Cardiac ventricle fibroblast (primary cell): ENCODE results near the gene SPRR1B. TPM values are rescaled to one million over a fixed set of nuclear protein-coding genes. Genes with fewer than 3 reads are reported as not detected.

Experiments used
- total RNA-seq: library from RNA; depleted of rRNA; stranded (reverse); fragments of >200 nt; gene quantifications from 2 replicates; pipeline ENCODE4 v1.2.3, GENCODE V29; 2015

The SPRR1B gene, protein sequence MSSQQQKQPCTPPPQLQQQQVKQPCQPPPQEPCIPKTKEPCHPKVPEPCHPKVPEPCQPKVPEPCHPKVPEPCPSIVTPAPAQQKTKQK
- total RNA-seq, result not detected in 2 replicates

DNA sequence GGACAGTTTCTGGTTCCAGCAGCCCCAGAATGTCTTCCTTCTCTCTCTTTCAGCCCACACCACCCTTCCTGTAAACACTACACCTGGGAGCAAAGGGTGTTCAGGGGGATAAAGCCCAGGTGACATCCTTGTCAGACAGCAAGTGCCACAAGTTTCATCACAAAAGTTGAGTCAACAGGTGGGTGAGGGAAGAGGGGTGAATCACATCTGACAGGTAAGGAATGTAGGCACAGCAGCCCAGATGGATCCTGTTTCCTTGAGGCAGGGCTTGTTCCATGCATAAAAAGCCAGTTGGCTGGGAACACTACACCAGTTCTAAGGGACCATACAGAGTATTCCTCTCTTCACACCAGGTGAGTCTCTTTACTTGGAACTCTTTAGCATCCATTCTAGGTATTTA lies at the start of gene SPRR1B:
TSS of gene SPRR1B (plus strand) at position 309 of the 400 bp plus-strand sequence. CDS start 1,143 bp downstream, outside the sequence.

DNA sequence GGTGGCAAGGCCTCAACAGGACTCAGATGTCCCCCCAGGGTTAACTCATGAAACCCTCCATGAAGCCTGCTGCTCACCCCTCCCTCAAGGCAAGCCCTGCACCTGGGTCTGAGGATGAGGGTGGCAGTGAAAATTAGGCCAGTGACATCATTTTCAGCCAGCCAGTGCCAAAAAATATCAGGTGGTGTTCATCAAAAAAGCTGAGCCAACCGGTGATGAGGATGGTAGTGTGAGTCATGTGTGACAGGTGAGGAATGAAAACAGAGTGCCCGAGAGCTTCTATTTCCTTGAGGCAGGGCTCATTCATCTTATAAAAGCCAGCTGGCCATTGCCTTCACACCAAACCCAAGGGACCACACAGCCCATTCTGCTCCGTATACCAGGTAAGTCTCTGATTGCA lies 47.3 kb upstream of the SPRR1B start, which contains the start of gene SPRR1A:
TSS of gene SPRR1A (plus strand) at position 339 of the 400 bp plus-strand sequence. CDS start 1,150 bp downstream, outside the sequence.

DNA sequence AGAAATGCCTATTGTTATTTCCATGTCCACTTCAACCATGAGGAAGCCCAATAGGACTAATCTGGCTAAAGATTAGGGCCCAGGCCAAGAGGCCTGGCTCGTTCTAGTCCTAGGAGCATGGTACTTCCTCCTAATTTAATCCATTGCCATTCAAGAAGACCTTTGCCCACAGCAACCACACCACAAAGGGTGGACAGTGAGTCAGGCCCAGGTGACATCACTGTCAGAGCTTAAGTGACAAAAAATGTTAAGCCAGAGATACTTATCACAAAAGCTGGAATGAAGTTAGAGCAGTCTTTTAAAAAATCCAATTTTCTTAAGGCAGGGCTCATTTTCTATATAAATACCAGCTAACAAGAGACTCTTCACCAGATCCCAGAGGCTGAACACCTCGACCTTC lies 29.6 kb upstream of the SPRR1B start, which contains the start of gene SPRR3:
TSS of gene SPRR3 (plus strand) at position 368 of the 400 bp plus-strand sequence. CDS start 1,272 bp downstream, outside the sequence.

DNA sequence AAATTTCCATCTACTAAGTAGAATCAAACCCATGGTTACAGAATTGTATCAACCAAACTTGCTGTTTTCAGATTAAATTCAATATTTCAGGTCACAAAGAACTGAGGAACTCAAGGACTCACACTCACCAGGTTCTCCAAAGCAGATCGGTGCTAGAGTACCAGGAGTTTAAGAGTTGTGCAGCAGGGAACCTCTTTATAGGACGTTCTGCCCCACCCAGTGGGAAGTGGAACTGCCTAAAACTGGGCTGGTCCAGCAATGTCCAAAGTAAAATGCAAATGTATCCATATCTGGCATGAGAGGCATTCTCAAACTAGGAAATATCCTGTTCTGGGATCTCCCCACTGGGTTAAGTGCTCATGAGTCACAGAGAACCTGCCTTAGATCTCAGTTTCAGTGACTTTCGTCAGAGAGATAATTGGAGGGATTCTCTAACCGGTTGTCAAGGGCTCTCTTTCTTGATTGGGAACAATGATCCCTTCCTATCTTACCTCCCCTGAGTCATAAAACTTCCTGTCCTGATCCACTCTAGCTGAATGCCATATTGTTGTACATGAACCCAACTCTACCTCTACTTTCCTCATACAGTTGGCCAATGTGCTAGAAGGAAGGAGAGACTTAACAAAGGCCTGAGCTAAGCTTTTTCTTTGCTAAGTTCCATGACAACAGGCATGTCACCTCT lies 10.1 kb downstream of the SPRR1B start, which contains the start of gene SPRR2D:
TSS of gene SPRR2D (minus strand) at position 171 of the 682 bp plus-strand sequence. CDS start 774 bp downstream, outside the sequence.

DNA sequence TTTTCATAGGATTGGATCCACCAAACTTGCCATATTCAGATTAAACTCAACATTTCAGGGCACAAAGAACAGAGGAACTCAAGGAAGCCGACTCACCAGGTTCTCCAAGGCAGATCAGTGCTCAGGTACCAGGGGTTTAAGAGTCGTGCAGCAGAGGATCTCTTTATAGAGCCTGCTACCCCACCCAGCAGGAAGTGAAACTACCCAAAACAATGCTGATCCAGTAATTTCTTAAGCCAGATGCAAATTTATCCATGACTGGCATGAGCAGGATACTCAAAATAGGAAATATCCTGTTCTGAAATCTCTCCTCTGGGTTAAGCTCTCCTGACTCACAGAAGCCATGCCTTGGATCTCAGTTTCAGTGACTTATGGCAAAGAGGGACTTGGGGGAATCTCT lies 26.4 kb downstream of the SPRR1B start, which contains the start of gene SPRR2A:
TSS of gene SPRR2A (minus strand) at position 138 of the 400 bp plus-strand sequence. CDS start 777 bp downstream, outside the sequence.

DNA sequence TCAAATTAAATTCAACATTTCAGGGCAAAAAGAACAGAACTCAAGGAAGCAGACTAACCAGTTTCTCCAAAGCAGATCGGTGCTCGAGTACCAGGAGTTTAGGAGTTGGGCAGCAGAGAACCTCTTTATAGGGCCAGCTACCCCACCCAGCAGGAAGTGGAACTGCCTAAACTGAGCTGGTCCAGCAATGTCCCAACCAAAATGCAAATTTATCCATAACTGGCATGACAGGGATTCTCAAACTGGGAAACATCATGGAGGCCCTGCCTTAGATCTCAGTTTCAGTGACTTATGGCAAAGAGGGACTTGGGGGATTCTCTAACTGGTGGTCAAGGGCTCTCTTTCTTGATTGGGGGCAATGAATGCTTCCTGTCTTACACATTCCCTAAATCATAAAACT lies 40.5 kb downstream of the SPRR1B start, which contains the start of gene SPRR2B:
TSS of gene SPRR2B (minus strand) at position 101 of the 400 bp plus-strand sequence. CDS start 772 bp downstream, outside the sequence.

Other genes starting within 250 kb of the SPRR1B start
- not detected in 2 replicates for gene LCE1E, start 244.9 kb upstream of the SPRR1B start, total RNA-seq
- gene LCE1D, start 234.5 kb upstream of the SPRR1B start, total RNA-seq, result not detected in 2 replicates
- not detected in 2 replicates for gene LCE1C, start 224.6 kb upstream of the SPRR1B start, total RNA-seq
- gene LCE1B, start 219.2 kb upstream of the SPRR1B start, total RNA-seq, result not detected in 2 replicates
- not detected in 2 replicates for gene LCE1A, start 203.7 kb upstream of the SPRR1B start, total RNA-seq
- not detected in 2 replicates for gene LCE6A, start 188.3 kb upstream of the SPRR1B start, total RNA-seq
- not detected in 2 replicates for gene LCE7A, start 171.2 kb upstream of the SPRR1B start, total RNA-seq
- gene SMCP, start 152.9 kb upstream of the SPRR1B start, total RNA-seq, result not detected in 2 replicates
- not detected in 2 replicates for gene IVL, start 122.7 kb upstream of the SPRR1B start, total RNA-seq
- not detected in 2 replicates for gene SPRR5, start 84.0 kb upstream of the SPRR1B start, total RNA-seq
- not detected in 2 replicates for gene SPRR4, start 60.6 kb upstream of the SPRR1B start, total RNA-seq
- gene SPRR1A, start 47.1 kb upstream of the SPRR1B start, total RNA-seq, result not detected in 2 replicates
- gene SPRR3, start 29.5 kb upstream of the SPRR1B start, total RNA-seq, result not detected in 2 replicates
- gene SPRR2D, start 9.9 kb downstream of the SPRR1B start, total RNA-seq, result not detected in 2 replicates
- gene SPRR2A, start 26.3 kb downstream of the SPRR1B start, total RNA-seq, result not detected in 2 replicates
- not detected in 2 replicates for gene SPRR2B, start 40.4 kb downstream of the SPRR1B start, total RNA-seq
- gene SPRR2E, start 63.3 kb downstream of the SPRR1B start, total RNA-seq, result not detected in 2 replicates
- not detected in 2 replicates for gene SPRR2F, start 82.3 kb downstream of the SPRR1B start, total RNA-seq
- gene SPRR2G, start 119.7 kb downstream of the SPRR1B start, total RNA-seq, result not detected in 2 replicates
- not detected in 2 replicates for gene LELP1, start 172.2 kb downstream of the SPRR1B start, total RNA-seq
- gene PRR9, start 186.4 kb downstream of the SPRR1B start, total RNA-seq, result not detected in 2 replicates
- not detected in 2 replicates for gene LORICRIN, start 228.5 kb downstream of the SPRR1B start, total RNA-seq